HepG2 (cell line): ENCODE data around the gene CMTM1. TPM values are rescaled to one million over a fixed set of nuclear protein-coding genes. Genes with fewer than 3 reads are reported as not detected.

Experiments
- ARNT2 ChIP-seq: sonication (generic); formaldehyde crosslinking; IDR thresholded peaks from 2 replicates; pipeline ENCODE4 v1.8.0; 2022; ENCODE audit warnings: mild to moderate bottlenecking, low read depth, missing genetic modification reagents, moderate library complexity
- FOXJ3 ChIP-seq: sonication (generic); formaldehyde crosslinking; IDR thresholded peaks from 2 replicates; pipeline ENCODE4 v1.4.0; 2020; ENCODE audit warnings: missing genetic modification reagents, mild to moderate bottlenecking, borderline replicate concordance
- GATAD2A ChIP-seq: IDR thresholded peaks from 2 replicates; pipeline ENCODE4 v1.6.1; 2016
- HDAC1 ChIP-seq: sonication (generic); formaldehyde crosslinking; IDR thresholded peaks from 2 replicates; pipeline ENCODE4 v1.5.1; 2020; ENCODE audit warnings: mild to moderate bottlenecking, missing genetic modification reagents
- HNRNPLL ChIP-seq: fragments of 200-400 bp; formaldehyde crosslinking; IDR thresholded peaks from 2 replicates; pipeline ENCODE4 v1.6.1; 2017; ENCODE audit warnings: mild to moderate bottlenecking, low read depth, low read length; ENCODE audit not compliant: poor library complexity, severe bottlenecking
- KDM6A ChIP-seq: IDR thresholded peaks from 2 replicates; pipeline ENCODE4 v1.6.1; 2016; ENCODE audit warnings: low read depth
- POGZ ChIP-seq: sonication (generic); formaldehyde crosslinking; IDR thresholded peaks from 2 replicates; pipeline ENCODE4 v1.4.0; 2020; ENCODE audit warnings: mild to moderate bottlenecking, missing genetic modification reagents
- RARA ChIP-seq: IDR thresholded peaks from 2 replicates; pipeline ENCODE4 v1.6.1; 2016; ENCODE audit warnings: missing genetic modification reagents, missing compliant biosample characterization
- ZBTB1 ChIP-seq: sonication (generic); formaldehyde crosslinking; IDR thresholded peaks from 2 replicates; pipeline ENCODE4 v1.4.0; 2020; ENCODE audit warnings: missing genetic modification reagents, borderline replicate concordance
- ZFP36L2 ChIP-seq: sonication (generic); formaldehyde crosslinking; IDR thresholded peaks from 2 replicates; pipeline ENCODE4 v1.4.0; 2020; ENCODE audit warnings: missing genetic modification reagents
- ZNF232 ChIP-seq: sonication (generic); formaldehyde crosslinking; IDR thresholded peaks from 2 replicates; pipeline ENCODE4 v1.4.0; 2020; ENCODE audit warnings: missing genetic modification reagents, borderline replicate concordance
- ZNF33A ChIP-seq: sonication (generic); formaldehyde crosslinking; IDR thresholded peaks from 2 replicates; pipeline ENCODE4 v1.5.1; 2020; ENCODE audit warnings: missing genetic modification reagents, mild to moderate bottlenecking, moderate library complexity, borderline replicate concordance
- ZNF350 ChIP-seq: sonication (generic); formaldehyde crosslinking; IDR thresholded peaks from 2 replicates; pipeline ENCODE4 v1.4.0; 2020; ENCODE audit warnings: mild to moderate bottlenecking, low read depth, missing genetic modification reagents, borderline replicate concordance
- ZNF367 ChIP-seq: sonication (generic); formaldehyde crosslinking; IDR thresholded peaks from 2 replicates; pipeline ENCODE4 v1.4.0; 2020; ENCODE audit warnings: missing genetic modification reagents, borderline replicate concordance
- ZNF513 ChIP-seq: sonication (generic); formaldehyde crosslinking; conservative IDR thresholded peaks from 2 replicates; pipeline ENCODE4 v1.5.0; 2020; ENCODE audit warnings: missing genetic modification reagents
- ZNF577 ChIP-seq: sonication (generic); formaldehyde crosslinking; IDR thresholded peaks from 2 replicates; pipeline ENCODE4 v1.4.0; 2020; ENCODE audit warnings: mild to moderate bottlenecking, low read depth, missing genetic modification reagents, borderline replicate concordance
- ZNF629 ChIP-seq: sonication (generic); formaldehyde crosslinking; conservative IDR thresholded peaks from 2 replicates; pipeline ENCODE4 v1.5.0; 2020; ENCODE audit warnings: missing genetic modification reagents
- ZNF713 ChIP-seq: sonication (generic); formaldehyde crosslinking; IDR thresholded peaks from 2 replicates; pipeline ENCODE4 v1.4.0; 2020; ENCODE audit warnings: mild to moderate bottlenecking, missing genetic modification reagents
- ZNF747 ChIP-seq: sonication (generic); formaldehyde crosslinking; IDR thresholded peaks from 2 replicates; pipeline ENCODE4 v1.8.1; 2023; ENCODE audit warnings: missing genetic modification reagents, mild to moderate bottlenecking, borderline replicate concordance
- ZNF784 ChIP-seq: sonication (generic); formaldehyde crosslinking; IDR thresholded peaks from 2 replicates; pipeline ENCODE4 v1.5.1; 2020; ENCODE audit warnings: missing genetic modification reagents, mild to moderate bottlenecking, borderline replicate concordance
- ZSCAN5A ChIP-seq: sonication (generic); formaldehyde crosslinking; IDR thresholded peaks from 2 replicates; pipeline ENCODE4 v1.8.0; 2022; ENCODE audit warnings: mild to moderate bottlenecking, missing genetic modification reagents, borderline replicate concordance
- polyA plus RNA-seq, 8 experiments: library from polyadenylated mRNA; depleted of rRNA in 3 of 8; stranded (reverse) in 7 of 8; unstranded in 1 of 8; fragments of >200 nt; fragmentation: Illumina TruSeq in 4 of 8; extraction: Trizol in 4 of 8; gene quantifications; 2 replicates each; pipeline versions ENCODE4 v1.2.1 to v1.2.3, GENCODE V29; 2011 to 2016; ENCODE audit warnings: low read depth in 4 of 8, missing spikeins in 1 of 8, mixed read lengths in 1 of 8; ENCODE audit not compliant: insufficient read depth in 1 of 8
- total RNA-seq, 5 experiments: library from RNA; depleted of rRNA; stranded (reverse); fragments of >200 nt; fragmentation: Illumina TruSeq; extraction: Trizol; gene quantifications; 2 replicates each; pipeline ENCODE4 v1.2.3, GENCODE V29; 2016; ENCODE audit warnings: low read depth in 1 of 5
- TF ChIP-seq, protein P1 (sequence below): sonication (generic); formaldehyde crosslinking; IDR thresholded peaks from 2 replicates; pipeline ENCODE4 v1.9.0; 2021; ENCODE audit warnings: missing genetic modification reagents, mild to moderate bottlenecking, borderline replicate concordance

The CMTM1 gene
- total and polyA plus RNA-seq, 2 of the 13 experiments (the other 11 are each of a cell fraction or from before 2014, with no cell fraction given) = 1.7 to 2.9 TPM

- TF ChIP-seq ZNF784 (peak; percentile 98), ZNF350 (CRISPR knock-in tag) (peak; percentile 98), ZNF577 (CRISPR knock-in tag) (peak; percentile 96; the same call in 1 of the 2 replicates), ZFP36L2 (no peak; the same call in none of the 2 replicates), POGZ (CRISPR knock-in tag) (no peak; the same call in 1 of the 2 replicates), HNRNPLL (peak; percentile 84), ZNF367 (CRISPR knock-in tag) (peak; percentile 97), GATAD2A (peak; percentile 48), ZBTB1 (CRISPR knock-in tag) (no peak; the same call in 1 of the 2 replicates), ZNF629 (CRISPR knock-in tag) (peak; percentile 67), ZNF713 (peak; percentile 58; the same call in 1 of the 2 replicates), HDAC1 (CRISPR knock-in tag) (peak; percentile 92), ZNF513 (no peak; the same call in 1 of the 2 replicates), ZNF33A (peak; percentile 96), ZSCAN5A (peak; percentile 90; the same call in 1 of the 2 replicates), RARA (CRISPR knock-in tag) (peak; percentile 71), FOXJ3 (CRISPR knock-in tag) (0 out of 2 replicates have a peak, but pooled peaks have one; percentile 34), KDM6A (no peak; the same call in 1 of the 2 replicates), ZNF747 (peak; percentile 100), ARNT2 (peak; percentile 100), ZNF232 (CRISPR knock-in tag) (peak; percentile 99)
- TF ChIP-seq, protein P1, sequence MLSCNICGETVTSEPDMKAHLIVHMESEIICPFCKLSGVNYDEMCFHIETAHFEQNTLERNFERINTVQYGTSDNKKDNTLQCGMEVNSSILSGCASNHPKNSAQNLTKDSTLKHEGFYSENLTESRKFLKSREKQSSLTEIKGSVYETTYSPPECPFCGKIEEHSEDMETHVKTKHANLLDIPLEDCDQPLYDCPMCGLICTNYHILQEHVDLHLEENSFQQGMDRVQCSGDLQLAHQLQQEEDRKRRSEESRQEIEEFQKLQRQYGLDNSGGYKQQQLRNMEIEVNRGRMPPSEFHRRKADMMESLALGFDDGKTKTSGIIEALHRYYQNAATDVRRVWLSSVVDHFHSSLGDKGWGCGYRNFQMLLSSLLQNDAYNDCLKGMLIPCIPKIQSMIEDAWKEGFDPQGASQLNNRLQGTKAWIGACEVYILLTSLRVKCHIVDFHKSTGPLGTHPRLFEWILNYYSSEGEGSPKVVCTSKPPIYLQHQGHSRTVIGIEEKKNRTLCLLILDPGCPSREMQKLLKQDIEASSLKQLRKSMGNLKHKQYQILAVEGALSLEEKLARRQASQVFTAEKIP (CRISPR knock-in tag) = no peak
Measured at GRCh38 chr16:66552286-66553177, 13.7 kb upstream of the CMTM1 start, which contains the start of gene CKLF (continued).
